Brain microvascular endothelial cell (primary cell): ENCODE measurements around the gene VPS29.
"Not testable (repeated sequence)": the region's sequence is repeated elsewhere in the genome, so short reads cannot be mapped to it uniquely, and the experiment has no call there.

Experiments used
- DNase-seq: peaks from one replicate; pipeline ENCODE4 v3.0.0-alpha.2; 2020
- H3K27ac ChIP-seq: fragments of 250-450 bp; sonication (Bioruptor Pico); 2 replicates; pipeline ENCODE4 v1.5.1; 2020; ENCODE audit warnings: mild to moderate bottlenecking, moderate library complexity
- H3K27me3 ChIP-seq: fragments of 250-450 bp; sonication (Bioruptor Pico); replicated peaks from 2 replicates; pipeline ENCODE4 v1.5.1; 2020; ENCODE audit warnings: mild to moderate bottlenecking
- H3K36me3 ChIP-seq: fragments of 250-450 bp; sonication (Bioruptor Pico); replicated peaks from 2 replicates; pipeline ENCODE4 v1.5.1; 2020; ENCODE audit warnings: mild to moderate bottlenecking
- H3K4me3 ChIP-seq: 2 replicates; pipeline ENCODE4 v1.5.1; 2011; ENCODE audit warnings: low read depth, mild to moderate bottlenecking, control low read depth, low read length, moderate library complexity
- CTCF ChIP-seq: IDR thresholded peaks from 2 replicates; pipeline ENCODE4 v1.5.1; 2011; ENCODE audit warnings: low read depth, mild to moderate bottlenecking, moderate library complexity, low read length, control low read depth, inconsistent platforms; ENCODE audit errors: missing control alignments
- in situ Hi-C: cut with HindIII; loops from 2 replicates; pipeline ENCODE4 v1.10.0; 2017; ENCODE audit warnings: low sequenced_read_pairs, low pct_ligation_motif_present

VPS29 gene

GRCh38 chr12:110546339-110546738, 44.4 kb upstream of the VPS29 start:
- Histone ChIP-seq H3K36me3 (peaks cover 2% of the 10 kb centered on the region), H3K27me3 (no peaks in the 10 kb centered on the region), H3K27ac (peak overlapping the region; percentile 61), H3K4me3 (no peak overlapping the region)
- no peak for TF ChIP-seq CTCF
- DNase-seq: peak; percentile 66
- in situ Hi-C loops: no loop called here

- Histone ChIP-seq H3K27ac (peak overlapping the region; percentile 61), H3K27me3 (no peaks in the 10 kb centered on the region), H3K36me3 (no peaks in the 10 kb centered on the region), H3K4me3 (no peak overlapping the region)
- no peak for DNase-seq
- TF ChIP-seq CTCF: no peak
- in situ Hi-C loops: no loop called here
Measured at GRCh38 chr12:110545812-110546211, 43.9 kb upstream of the VPS29 start.

GRCh38 chr12:110545259-110545658, 43.3 kb upstream of the VPS29 start:
- in situ Hi-C loops, H3K4me3 ChIP-seq, H3K27me3 ChIP-seq, H3K36me3 ChIP-seq: not testable (repeated sequence)
- DNase-seq: peak; percentile 70
- peak overlapping the region; percentile 61 for H3K27ac ChIP-seq

- in situ Hi-C loops: no loop called here
- Histone ChIP-seq H3K36me3 (no peaks in the 10 kb centered on the region), H3K4me3 (no peak overlapping the region), H3K27me3 (no peaks in the 10 kb centered on the region), H3K27ac (peak overlapping the region; percentile 2)
- TF ChIP-seq CTCF: no peak
- DNase-seq: no peak
Measured at GRCh38 chr12:110543965-110544364, 42.1 kb upstream of the VPS29 start.

- in situ Hi-C loops: no loop called here
- peak; percentile 81 for DNase-seq
- Histone ChIP-seq H3K27me3 (no peaks in the 10 kb centered on the region), H3K27ac (peak overlapping the region; percentile 2), H3K4me3 (no peak overlapping the region), H3K36me3 (no peaks in the 10 kb centered on the region)
- no peak for TF ChIP-seq CTCF
Measured at GRCh38 chr12:110543252-110543959, 41.5 kb upstream of the VPS29 start.

GRCh38 chr12:110540048-110540447, 38.1 kb upstream of the VPS29 start:
- in situ Hi-C loops: no loop called here
- no peak for DNase-seq
- Histone ChIP-seq H3K4me3 (no peak overlapping the region), H3K27me3 (no peaks in the 10 kb centered on the region), H3K36me3 (peaks cover 17% of the 10 kb centered on the region), H3K27ac (no peak overlapping the region)
- no peak for TF ChIP-seq CTCF
